ENCODE data around the gene CCDC85A.

DNA sequence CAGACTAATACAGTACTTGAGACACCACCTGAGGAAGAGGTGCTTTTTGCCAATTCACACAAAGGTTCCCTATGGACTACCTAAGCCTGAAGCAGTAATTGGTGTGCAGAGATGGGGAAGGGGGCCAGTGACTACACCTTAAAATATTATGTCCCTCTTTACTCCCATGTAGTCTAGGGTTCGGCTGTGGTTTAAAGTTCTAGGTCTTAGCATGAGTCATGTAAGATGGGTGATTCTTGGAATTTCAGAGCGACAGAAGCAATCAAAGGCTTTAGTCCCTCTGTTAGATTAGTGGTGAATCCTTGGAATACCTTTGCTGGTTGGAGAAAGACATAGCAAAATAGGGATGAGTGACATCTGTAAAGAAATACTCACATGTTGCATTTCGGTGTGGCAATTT, 14.3 kb upstream of the CCDC85A start:
- TF ChIP-seq, protein P1, sequence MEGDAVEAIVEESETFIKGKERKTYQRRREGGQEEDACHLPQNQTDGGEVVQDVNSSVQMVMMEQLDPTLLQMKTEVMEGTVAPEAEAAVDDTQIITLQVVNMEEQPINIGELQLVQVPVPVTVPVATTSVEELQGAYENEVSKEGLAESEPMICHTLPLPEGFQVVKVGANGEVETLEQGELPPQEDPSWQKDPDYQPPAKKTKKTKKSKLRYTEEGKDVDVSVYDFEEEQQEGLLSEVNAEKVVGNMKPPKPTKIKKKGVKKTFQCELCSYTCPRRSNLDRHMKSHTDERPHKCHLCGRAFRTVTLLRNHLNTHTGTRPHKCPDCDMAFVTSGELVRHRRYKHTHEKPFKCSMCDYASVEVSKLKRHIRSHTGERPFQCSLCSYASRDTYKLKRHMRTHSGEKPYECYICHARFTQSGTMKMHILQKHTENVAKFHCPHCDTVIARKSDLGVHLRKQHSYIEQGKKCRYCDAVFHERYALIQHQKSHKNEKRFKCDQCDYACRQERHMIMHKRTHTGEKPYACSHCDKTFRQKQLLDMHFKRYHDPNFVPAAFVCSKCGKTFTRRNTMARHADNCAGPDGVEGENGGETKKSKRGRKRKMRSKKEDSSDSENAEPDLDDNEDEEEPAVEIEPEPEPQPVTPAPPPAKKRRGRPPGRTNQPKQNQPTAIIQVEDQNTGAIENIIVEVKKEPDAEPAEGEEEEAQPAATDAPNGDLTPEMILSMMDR (conservative IDR thresholded peaks at IDR 0.05; ENCODE audit: low read depth, low read length): no peak
- no peak for TF ChIP-seq EZH2 (IDR thresholded peaks at IDR 0.05; ENCODE audit: low read length, unreplicated experiment)
